Erythroblast (primary cell): ENCODE results near the gene WDR43.

Experiments used
- GATA1 ChIP-seq: IDR thresholded peaks from 2 replicates; pipeline ENCODE4 v1.6.1; 2011; ENCODE audit warnings: low read depth, mild to moderate bottlenecking, control low read depth, low read length, moderate library complexity
- POLR2A ChIP-seq: IDR thresholded peaks from 2 replicates; pipeline ENCODE4 v1.6.1; 2011; ENCODE audit warnings: mild to moderate bottlenecking, low read length

GRCh38 chr2:28869494-28870145, 24.8 kb upstream of the WDR43 start:
- TF ChIP-seq POLR2A (no peak), GATA1 (no peak)
